Gastrocnemius medialis (tissue), 4 donors: ENCODE data around the gene RNF2. TPM values are rescaled to one million over a fixed set of nuclear protein-coding genes. Genes with fewer than 3 reads are reported as not detected.

Experiments used
- ATAC-seq, 2 donors: fragments of 150-250 bp; one replicate each; pipeline ENCODE4 v1.9.1; 2016
- DNase-seq, 2 donors: peaks; one replicate each; pipeline ENCODE4 v3.0.0-alpha.2; 2019
- H3K27ac ChIP-seq, 4 donors: fragments of 200-600 bp; sonication (generic); 1 replicate in 1 of 4; 2 replicates in 3 of 4; pipeline ENCODE4 v1.5.1; 2016 to 2018; ENCODE audit warnings: mild to moderate bottlenecking in 2 of 4, moderate library complexity in 1 of 4
- H3K27me3 ChIP-seq, 3 donors: fragments of 200-600 bp; sonication (generic) in 2 of 3; 1 replicate in 1 of 3; 2 replicates in 2 of 3; pipeline versions ENCODE4 v1.5.1 to v1.6.0; 2016 to 2019; ENCODE audit warnings: mild to moderate bottlenecking in 1 of 3, moderate library complexity in 1 of 3
- H3K36me3 ChIP-seq, 2 donors: fragments of 200-600 bp; sonication (generic) in 1 of 2; one replicate each; pipeline ENCODE4 v1.5.1; 2017 to 2018
- H3K4me1 ChIP-seq, 2 donors: fragments of 200-600 bp; sonication (generic) in 1 of 2; one replicate each; pipeline ENCODE4 v1.5.1; 2016 to 2017; ENCODE audit warnings: mild to moderate bottlenecking in 2 of 2
- H3K4me3 ChIP-seq, 4 donors: fragments of 200-600 bp; sonication (generic) in 3 of 4; 1 replicate in 1 of 4; 2 replicates in 3 of 4; pipeline ENCODE4 v1.5.1; 2016 to 2019; ENCODE audit warnings: mild to moderate bottlenecking in 2 of 4
- H3K9me3 ChIP-seq, 3 donors: fragments of 200-600 bp; sonication (generic) in 2 of 3; 1 replicate in 1 of 3; 2 replicates in 2 of 3; pipeline ENCODE4 v1.5.1; 2016 to 2019
- POLR2A ChIP-seq, 2 donors: fragments of 450-650 bp; IDR thresholded peaks; one replicate each; pipeline ENCODE4 v1.6.1; 2017; ENCODE audit warnings: antibody characterized with exemption in 2 of 2, mild to moderate bottlenecking in 2 of 2, moderate library complexity in 2 of 2
- in situ Hi-C, 4 donors: fragments of 200-750 bp; cut with MboI; loops; one replicate each; pipeline versions ENCODE4 v1.15.0 to v1.8.0; 2017; ENCODE audit warnings: low sequenced_read_pairs in 4 of 4
- intact Hi-C: fragments of 100-400 bp; cut with DNase I; formaldehyde crosslinking; loops from one replicate; pipeline ENCODE4 v1.15.1; 2023; ENCODE audit warnings: low total_unique reads
- total RNA-seq, 4 donors: library from RNA; depleted of rRNA; stranded (reverse); fragments of >200 nt; gene quantifications; one replicate each; pipeline versions ENCODE4 v1.1.0 to v1.2.3, GENCODE V29; 2016
- TF ChIP-seq, protein P1 (sequence below), 5 experiments: fragments of 450-650 bp in 3 of 5; fragments of 200-600 bp in 2 of 5; sonication (generic) in 2 of 5; IDR thresholded peaks in 4 of 5; conservative IDR thresholded peaks in 1 of 5; 1 replicate in 4 of 5; 2 replicates in 1 of 5; pipeline ENCODE4 v1.5.1; 2016 to 2019; ENCODE audit warnings: antibody characterized with exemption in 5 of 5, mild to moderate bottlenecking in 3 of 5, moderate library complexity in 3 of 5

Gene RNF2
- total RNA-seq, 4 donors from 2014 or later, result 5.4 to 11.0 (median 7.3) TPM

DNA sequence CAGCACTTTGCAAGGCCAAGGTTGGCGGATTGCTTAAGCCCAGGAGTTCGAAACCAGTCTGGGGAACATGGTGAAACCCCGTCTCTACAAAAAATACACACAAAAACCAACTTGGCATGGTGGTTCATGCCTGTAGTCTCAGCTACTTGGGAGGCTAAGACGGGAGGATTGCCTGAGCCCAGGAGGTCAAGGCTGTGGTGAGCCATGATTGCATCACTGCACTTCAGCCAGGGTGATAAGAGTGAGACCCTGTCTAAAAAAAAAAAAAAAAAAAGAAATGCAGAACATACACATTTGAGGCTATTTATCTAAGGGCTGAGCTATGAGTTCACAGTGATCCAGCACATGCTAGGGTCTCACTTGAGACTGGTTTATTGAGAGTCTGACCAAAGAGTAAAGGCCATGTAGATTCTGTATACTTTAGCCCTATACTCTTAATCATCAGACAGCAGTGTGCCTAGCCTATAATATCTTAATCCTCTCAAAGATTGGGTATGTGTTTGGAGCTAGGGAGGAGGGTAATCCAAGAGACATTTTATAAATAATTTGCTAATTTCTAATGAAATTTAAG, 23.9 kb downstream of the RNF2 start:
- no peak overlapping the region for H3K4me3 ChIP-seq
- H3K4me1 ChIP-seq, result peaks cover 4 to 23% of the 10 kb centered on the region in 2 donors
- intact Hi-C loops (no loop called here), in situ Hi-C loops (no loop called here)
- DNase-seq (no peak), ATAC-seq (no peak)
- no peaks in the 10 kb centered on the region for H3K36me3 ChIP-seq
- TF ChIP-seq POLR2A (IDR thresholded peaks at IDR 0.05), result no peak
- TF ChIP-seq, protein P1, sequence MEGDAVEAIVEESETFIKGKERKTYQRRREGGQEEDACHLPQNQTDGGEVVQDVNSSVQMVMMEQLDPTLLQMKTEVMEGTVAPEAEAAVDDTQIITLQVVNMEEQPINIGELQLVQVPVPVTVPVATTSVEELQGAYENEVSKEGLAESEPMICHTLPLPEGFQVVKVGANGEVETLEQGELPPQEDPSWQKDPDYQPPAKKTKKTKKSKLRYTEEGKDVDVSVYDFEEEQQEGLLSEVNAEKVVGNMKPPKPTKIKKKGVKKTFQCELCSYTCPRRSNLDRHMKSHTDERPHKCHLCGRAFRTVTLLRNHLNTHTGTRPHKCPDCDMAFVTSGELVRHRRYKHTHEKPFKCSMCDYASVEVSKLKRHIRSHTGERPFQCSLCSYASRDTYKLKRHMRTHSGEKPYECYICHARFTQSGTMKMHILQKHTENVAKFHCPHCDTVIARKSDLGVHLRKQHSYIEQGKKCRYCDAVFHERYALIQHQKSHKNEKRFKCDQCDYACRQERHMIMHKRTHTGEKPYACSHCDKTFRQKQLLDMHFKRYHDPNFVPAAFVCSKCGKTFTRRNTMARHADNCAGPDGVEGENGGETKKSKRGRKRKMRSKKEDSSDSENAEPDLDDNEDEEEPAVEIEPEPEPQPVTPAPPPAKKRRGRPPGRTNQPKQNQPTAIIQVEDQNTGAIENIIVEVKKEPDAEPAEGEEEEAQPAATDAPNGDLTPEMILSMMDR (IDR thresholded peaks at IDR 0.05 in 4 of 5, conservative IDR thresholded peaks at IDR 0.05 in 1 of 5), result no peak
- no peak overlapping the region for H3K27ac ChIP-seq
- H3K9me3 ChIP-seq, result no peaks in the 10 kb centered on the region
- no peaks in the 10 kb centered on the region for H3K27me3 ChIP-seq

DNA sequence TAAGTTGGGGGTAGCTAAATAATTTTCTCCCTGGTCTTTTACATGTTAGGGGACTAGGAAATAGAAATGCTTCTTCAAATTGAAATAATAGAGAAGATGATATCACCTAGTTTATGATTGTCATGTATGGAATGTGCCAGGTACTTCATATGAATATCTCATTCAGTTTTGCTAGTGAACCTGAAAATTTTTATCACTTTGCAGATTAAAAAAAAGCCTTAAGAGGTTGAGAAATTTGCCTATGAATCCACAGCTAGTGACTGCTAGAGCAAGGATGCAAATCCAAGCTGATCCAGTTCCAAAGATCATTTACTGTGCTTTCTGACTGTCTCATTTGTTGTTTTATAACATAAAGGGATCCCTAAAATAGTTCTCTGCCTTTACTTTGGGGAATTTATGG, 24.7 kb downstream of the RNF2 start:
- intact Hi-C loops (no loop called here), in situ Hi-C loops (no loop called here)
- Histone ChIP-seq H3K36me3 (no peaks in the 10 kb centered on the region), H3K27me3 (no peaks in the 10 kb centered on the region), H3K4me3 (no peak overlapping the region), H3K9me3 (no peaks in the 10 kb centered on the region), H3K4me1 (peaks cover 4 to 23% of the 10 kb centered on the region in 2 donors), H3K27ac (no peak overlapping the region)
- TF ChIP-seq, protein P1 (IDR thresholded peaks at IDR 0.05 in 4 of 5, conservative IDR thresholded peaks at IDR 0.05 in 1 of 5), result no peak
- no peak for TF ChIP-seq POLR2A (IDR thresholded peaks at IDR 0.05)
- DNase-seq (no peak), ATAC-seq (no peak)

DNA sequence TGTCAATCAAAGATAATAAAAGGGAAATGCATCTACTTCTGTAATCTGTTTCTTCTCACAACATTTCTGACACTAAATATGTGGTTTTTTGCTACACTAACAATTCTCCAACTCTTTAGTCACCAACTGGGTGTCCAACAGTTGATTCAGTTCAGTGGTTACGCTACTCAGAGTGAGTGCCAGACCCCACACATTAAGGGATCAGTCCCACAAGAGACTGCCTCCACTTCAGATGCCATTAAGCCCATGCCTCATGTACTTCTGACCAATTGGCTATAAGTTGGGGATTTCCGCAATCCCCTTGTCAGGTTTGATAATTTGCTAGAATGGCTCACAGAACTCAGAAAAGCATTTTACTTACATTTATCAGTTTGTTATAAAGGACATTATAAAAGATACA, 28.4 kb downstream of the RNF2 start:
- in situ Hi-C loops, result no loop called here
- Histone ChIP-seq H3K4me1 (peaks cover 0 to 7% of the 10 kb centered on the region in 2 donors), H3K27me3 (no peaks in the 10 kb centered on the region), H3K27ac (no peak overlapping the region), H3K9me3 (no peaks in the 10 kb centered on the region), H3K4me3 (no peak overlapping the region), H3K36me3 (no peaks in the 10 kb centered on the region)
- no peak for ATAC-seq
- intact Hi-C loops, result no loop called here
- no peak for TF ChIP-seq POLR2A (IDR thresholded peaks at IDR 0.05)
- TF ChIP-seq, protein P1 (IDR thresholded peaks at IDR 0.05 in 4 of 5, conservative IDR thresholded peaks at IDR 0.05 in 1 of 5), result no peak
- no peak for DNase-seq

DNA sequence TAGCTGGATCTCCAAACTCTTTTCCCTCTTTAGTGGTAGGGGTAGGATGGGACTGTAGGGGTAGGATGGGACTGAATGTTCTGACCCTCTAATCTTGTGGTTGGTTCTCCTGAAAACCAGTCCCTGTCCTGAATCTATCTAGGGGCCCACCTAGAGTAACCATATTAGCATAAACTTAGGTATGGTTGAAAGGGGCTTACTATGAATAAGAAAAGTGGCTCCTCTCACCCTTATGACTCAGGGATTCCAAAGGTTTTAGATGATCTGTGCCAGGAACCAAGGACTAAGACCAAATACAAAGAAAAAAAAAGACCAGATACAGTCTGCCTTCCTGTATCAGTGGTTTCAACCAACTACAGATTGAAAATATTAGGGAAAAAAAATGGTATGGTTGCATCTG, 28.9 kb downstream of the RNF2 start:
- no peak overlapping the region for H3K27ac ChIP-seq
- DNase-seq (no peak), ATAC-seq (no peak)
- H3K9me3 ChIP-seq, result no peaks in the 10 kb centered on the region
- no peaks in the 10 kb centered on the region for H3K36me3 ChIP-seq
- peaks cover 0 to 4% of the 10 kb centered on the region in 2 donors for H3K4me1 ChIP-seq
- TF ChIP-seq, protein P1 (IDR thresholded peaks at IDR 0.05 in 4 of 5, conservative IDR thresholded peaks at IDR 0.05 in 1 of 5), result no peak
- no peak for TF ChIP-seq POLR2A (IDR thresholded peaks at IDR 0.05)
- H3K4me3 ChIP-seq, result no peak overlapping the region
- intact Hi-C loops, result no loop called here
- no peaks in the 10 kb centered on the region for H3K27me3 ChIP-seq
- in situ Hi-C loops, result no loop called here

DNA sequence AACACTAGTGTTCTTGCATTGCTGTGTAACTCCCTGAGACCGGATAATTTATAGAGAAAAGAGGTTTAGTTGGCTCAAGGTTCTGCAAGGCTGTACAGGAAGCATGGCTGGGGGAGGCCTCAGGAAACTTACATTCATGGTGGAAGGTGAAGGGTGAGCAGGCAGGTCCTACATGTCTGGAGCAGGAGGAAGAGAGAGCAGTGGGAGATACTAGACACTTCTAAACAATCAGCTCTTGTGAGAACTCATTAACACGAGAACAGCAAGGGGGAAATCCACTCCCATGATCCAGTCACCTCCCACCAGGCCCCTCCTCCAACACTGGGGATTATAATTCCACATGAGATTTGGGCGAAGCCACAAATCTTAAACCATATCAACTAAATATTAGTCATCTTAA, 30.1 kb downstream of the RNF2 start:
- H3K4me1 ChIP-seq, result peaks cover 0 to 1% of the 10 kb centered on the region in 2 donors
- no peak overlapping the region for H3K4me3 ChIP-seq
- H3K9me3 ChIP-seq, result no peaks in the 10 kb centered on the region
- in situ Hi-C loops (no loop called here), intact Hi-C loops (no loop called here)
- no peaks in the 10 kb centered on the region for H3K27me3 ChIP-seq
- no peak for DNase-seq
- H3K36me3 ChIP-seq, result no peaks in the 10 kb centered on the region
- TF ChIP-seq, protein P1 (IDR thresholded peaks at IDR 0.05 in 4 of 5, conservative IDR thresholded peaks at IDR 0.05 in 1 of 5), result no peak
- TF ChIP-seq POLR2A (IDR thresholded peaks at IDR 0.05), result no peak
- ATAC-seq, result no peak
- H3K27ac ChIP-seq, result no peak overlapping the region
